A204.1 (cell line): ENCODE results near the gene KRT14.
"Not testable (repeated sequence)": the region's sequence is repeated elsewhere in the genome, so short reads cannot be mapped to it uniquely, and the experiment has no call there.

Experiments
- FAIRE-seq: peaks from 2 replicates; lab custom pipeline; 2012; peaks lifted over from hg19 to GRCh38; lab: Jason Lieb, UNC

Gene KRT14

DNA sequence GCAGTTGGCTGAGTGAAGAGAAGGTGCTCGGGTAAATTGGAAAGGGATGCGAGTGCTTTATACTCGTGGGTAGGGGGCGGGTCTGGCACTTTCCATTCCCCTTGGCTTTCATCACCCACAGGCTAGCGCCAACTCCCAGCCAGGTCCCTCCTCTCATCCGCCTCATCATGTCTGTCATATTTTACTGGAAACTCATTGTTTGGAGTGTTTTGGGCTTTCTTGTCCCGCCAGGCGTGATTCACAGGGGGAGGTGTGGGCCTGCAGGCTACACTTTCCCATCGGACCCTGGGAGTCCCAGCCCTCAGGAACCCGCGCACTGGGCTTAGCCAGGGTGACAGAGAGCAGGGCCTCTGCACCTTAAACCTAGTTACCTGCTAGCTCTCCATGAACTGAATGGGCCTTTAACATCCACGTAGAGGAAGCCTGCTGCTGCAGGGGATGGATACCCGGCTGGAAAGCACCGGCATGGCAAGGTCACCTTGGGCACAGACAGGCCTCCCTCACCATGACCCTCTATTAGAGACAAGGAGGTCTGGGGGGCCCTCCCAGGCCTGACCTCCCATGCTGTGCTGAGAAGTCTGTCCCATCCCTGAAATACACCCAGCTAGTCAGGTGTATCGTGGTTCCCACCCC is at the start of gene KRT14:
KRT14 (minus strand) TSS at position 33 of the 633 bp plus-strand sequence. CDS start 61 bp downstream, outside the sequence.
- FAIRE-seq = no peak

DNA sequence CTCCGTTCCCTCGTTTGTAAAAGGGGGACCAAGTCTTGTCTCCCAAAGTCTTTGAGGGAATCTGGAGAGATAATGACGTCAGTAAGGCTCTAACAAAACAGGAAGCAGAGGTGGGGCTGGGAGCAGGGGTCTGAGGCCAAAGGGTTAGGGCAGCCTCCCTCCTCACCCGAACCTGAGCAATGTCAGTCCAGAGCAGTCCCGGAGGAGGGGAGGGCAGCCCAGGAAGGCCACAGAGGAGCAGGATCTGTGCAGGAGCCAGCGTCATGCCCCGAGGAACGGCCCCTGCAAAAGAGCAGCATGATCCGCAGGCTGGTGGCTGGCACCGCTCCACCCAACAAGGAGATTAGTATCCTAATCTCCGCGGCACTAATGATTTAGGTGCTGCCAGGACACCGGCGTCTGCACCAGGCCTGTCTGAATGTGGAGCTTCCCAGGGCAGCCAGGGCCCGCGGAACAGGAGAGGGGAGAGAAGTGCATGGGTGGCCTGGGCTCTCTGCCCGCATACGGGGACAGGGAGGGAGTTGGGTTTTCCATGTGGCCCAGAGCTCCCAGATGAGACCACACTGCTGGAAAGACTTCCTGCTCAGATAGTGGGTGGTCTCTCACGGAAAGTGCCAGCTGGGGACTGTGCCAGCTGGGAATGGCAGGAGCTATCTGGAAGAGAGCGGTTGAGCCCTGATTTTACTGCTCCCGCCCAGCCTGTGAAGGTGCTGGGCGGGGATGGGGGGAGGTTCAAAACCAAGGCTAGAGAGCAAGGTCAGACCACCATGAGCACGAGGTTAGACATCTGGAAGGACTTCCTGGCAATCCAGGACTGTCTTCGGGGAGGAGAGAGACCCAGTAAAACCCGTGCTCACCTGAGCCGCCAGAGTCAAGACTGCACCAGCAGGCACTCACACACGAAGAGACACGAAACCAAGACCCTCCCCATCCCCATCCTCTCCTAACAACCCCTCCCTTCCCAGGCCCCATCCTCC is 48.7 kb upstream of the KRT14 start:
- FAIRE-seq = no peak

DNA sequence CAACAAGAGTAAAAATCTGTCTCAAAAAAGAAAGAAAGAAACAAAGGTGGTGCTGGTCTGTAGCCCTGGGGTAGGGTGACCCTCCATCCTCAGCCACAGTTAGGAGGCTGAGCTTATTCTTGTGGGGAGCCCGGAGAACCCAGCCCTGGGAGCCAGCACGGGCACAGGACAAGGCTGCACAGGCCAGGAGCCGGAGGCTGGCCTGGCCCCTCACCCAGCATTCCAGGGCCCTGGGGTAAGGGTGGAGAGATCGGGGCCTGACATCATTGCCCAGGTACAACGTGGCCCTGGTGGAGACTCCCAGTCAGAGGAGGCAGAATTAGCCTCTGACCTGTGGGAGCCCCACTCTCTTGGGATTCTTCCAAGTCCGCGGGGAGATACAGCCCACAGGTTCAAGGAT is 47.9 kb upstream of the KRT14 start:
- no peak for FAIRE-seq

DNA sequence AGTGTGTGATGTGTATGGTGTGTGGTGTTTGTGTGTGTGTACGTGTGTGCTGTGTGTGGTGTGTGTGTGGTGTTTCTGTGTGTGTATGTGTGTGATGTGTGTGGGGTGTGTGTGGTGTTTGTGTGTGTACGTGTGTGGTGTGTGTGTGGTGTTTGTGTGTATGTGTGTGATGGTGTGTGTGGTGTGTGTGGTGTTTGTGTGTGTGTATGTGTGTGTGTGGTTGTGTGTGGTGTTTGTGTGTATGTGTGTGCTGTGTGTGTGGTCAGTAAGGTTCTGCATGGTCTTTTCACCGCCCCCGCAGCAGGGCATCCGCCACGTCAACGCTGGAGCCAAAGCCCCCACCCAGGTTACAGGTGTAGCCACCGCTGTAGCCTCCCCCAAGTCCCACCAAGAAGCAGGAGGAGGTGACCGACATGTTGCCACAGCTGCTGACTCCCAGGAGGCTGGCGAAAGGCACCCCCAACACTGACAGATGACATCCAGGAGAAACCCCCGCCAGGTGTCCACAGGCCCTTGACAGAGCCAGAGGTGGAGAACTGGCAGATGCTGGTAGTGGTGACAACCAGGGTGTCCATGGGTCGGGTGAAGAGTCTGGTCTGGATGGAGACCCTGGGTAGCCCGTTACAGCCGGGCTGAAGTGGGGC is 47.0 kb upstream of the KRT14 start:
- FAIRE-seq = no peak

DNA sequence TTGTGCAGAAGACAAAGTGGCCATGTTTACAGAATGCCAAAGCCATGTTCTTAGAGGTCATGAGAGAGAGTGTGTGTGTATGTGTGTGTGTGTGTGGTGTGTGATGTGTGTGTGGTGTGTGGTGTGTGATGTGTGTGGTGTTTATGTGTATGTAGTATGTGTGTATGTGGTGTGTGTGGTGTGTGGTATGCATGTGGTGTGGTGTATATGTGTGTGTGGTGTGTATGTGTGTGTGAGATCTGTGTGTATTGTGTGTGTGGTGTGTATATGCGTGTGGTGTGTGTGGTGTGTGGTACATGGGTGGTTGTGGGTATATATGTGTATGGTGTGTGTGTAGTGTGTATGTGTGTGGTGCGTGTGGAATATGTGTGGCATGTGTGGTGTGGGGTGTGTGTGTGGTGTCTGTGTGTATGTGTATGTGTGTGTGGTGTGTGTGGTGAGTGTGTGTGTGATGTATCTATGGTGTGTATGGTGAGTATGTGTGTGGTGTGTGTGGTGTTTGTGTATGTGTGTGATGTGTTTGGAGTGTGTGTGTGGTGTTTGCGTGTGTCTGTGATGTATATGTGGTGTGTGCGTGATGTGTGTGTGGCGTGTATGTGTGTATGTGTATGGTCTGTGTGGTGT is 45.9 kb upstream of the KRT14 start:
- FAIRE-seq = no peak

DNA sequence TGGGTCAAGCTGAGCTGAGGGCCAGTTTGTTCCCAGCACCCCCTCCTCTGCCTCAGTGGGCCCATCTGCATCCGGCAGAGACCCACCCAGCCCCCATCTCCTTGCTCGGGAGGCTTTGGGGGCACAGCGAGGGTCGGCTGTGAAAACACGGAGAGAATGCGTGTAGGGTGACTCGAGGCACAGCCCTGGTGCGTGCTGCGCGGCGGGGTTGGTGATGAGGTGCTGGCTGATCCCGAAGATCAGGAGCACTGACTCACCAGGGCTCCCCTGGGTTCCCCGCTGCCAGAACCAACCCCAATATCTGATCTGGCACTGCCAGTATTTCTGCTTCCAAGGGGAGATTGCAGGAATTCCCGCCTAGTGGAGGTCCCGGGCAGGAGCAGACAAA is 45.2 kb upstream of the KRT14 start:
- FAIRE-seq = no peak

DNA sequence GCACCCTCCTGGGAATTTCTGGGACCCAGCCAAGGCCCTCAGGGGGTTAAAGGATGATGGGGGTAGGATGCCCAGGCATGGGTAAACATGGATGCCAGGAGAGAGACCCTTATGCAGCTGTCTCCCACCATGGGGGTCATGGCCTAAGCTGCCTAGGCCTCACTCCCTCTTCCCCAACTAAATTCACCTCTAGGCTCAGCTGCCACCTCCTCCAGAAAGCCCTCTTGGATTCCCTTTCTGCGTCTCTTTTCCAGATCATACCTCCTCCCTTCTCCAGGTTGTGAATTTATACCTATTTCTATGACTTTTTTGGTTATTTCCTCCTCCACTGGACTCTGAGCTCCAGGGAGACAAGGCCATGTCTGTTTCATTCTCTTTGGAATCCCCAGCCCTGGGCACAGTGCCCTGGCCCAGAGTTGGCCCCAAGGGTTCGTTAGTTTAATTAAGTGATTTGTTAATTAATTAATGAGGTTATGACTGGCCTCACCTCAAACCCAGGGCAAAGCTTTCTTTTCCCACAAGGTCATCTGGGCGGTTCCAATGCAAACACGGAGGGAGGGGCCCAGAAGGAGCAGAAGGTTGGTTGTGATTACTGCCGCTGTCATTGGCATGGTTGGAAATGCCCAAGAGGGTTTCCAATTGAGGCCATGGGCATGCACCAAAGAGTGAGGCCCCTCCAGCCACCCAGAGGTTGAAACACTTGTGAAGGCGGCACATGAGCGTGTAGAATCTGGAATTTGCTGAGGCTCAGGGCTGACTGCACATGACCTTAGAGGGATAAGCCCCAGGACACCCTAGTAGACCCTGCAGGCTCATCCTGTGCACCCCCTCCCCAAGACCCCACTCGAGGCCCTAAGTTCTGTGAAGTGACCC is 44.6 kb upstream of the KRT14 start:
- no peak for FAIRE-seq

DNA sequence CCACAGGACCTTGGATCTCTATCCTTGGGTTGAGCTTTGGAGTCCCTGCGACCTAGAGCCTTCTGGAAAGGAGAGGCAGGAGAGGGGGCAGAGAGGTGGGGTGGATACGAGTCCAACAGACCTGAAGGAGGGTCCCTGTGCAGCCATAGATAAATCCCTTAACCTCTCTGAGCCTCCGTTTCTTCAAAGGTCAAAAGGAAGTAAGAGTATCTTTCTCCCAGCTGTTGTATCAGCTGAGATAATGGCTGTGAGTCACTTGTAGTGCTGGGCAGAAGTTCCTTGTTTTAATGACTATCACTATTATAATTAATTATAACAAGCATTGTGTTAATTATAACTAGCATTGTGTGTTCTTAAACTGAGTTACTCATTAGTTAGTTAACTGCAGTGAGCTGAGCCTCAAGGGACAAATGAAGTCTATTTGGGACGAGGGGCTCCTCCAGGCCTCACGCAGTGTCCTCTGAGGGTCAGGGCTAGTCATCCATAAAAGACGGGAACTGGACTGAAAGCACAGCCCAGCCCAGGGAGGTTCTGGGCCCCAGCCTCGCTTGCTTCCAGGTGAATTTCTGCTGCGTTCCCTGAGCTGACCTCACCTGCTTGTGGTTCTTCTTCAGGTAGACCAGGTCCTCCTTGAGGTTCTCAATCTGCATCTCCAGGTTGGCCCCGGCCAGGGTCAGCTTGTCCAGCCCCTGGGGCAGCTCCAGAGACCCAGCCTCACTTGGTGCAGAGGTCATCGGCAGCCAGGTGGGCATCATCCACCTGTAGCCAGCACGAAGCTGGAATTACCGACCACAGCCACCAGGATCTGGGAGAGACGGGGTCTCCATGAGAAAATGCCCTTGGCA is 43.4 kb upstream of the KRT14 start:
- no peak for FAIRE-seq

DNA sequence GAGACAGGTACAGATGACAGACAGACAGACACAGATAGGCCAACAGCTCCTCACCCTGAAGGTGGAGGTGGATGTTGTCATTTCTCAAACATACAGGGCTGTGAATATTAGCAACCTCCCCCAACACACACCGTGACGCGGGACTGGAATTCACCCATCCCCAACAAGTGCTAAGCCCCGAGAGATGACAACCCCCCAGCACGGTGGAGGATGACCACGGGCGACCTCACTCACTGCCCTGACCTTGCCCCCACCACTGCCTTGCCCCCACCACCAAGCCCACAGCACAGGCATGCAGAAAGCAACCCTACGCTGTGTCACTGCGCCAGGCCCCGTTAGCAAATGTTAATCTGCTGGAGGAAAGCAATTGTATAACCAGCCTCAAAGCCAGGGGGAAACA is 42.6 kb upstream of the KRT14 start:
- no peak for FAIRE-seq

DNA sequence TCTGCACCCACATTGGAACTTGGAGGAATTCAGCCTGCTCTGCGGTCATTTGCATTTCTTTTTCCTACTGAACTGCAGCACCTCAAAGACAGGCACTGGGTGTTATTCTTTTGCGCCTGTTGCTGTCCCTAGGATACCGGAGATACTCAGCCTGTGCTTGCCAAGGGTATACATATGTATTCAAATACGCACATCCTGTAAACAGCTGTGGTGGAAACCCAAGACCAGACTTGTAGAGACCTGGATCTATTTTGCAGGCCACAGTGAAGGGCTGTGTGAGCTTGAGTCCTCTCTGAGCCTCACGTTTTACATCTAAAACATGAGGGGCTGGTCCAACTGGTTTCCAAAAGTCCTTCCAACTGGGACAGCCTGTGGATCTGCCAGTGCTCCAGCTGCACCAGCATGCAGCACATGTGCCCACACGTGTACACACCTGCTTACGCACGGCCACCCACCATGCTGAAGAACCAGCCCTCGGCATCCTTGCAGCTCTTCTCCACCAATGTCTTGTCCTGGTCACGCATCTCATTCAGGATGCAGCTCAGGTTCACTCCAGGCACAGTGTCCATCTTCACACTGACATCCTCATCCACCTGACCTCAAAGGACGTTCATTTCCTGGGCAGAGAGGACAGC is 42.0 kb upstream of the KRT14 start:
- FAIRE-seq = not testable (repeated sequence)

DNA sequence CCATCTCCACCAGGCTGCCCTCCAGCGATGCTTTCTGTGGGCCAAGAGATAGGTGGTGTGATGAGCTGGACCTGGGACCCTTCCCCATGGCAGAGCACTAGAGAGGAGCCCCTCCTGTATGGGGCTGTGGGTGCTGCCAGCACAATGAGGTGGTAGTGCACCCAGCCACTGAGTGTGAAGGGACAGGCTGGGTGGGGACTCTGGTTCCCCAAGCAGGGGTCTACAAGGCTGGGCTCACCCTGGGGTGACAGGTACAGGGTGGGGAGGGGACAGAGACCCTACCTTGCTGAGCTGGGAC is 41.3 kb upstream of the KRT14 start:
- not testable (repeated sequence) for FAIRE-seq

DNA sequence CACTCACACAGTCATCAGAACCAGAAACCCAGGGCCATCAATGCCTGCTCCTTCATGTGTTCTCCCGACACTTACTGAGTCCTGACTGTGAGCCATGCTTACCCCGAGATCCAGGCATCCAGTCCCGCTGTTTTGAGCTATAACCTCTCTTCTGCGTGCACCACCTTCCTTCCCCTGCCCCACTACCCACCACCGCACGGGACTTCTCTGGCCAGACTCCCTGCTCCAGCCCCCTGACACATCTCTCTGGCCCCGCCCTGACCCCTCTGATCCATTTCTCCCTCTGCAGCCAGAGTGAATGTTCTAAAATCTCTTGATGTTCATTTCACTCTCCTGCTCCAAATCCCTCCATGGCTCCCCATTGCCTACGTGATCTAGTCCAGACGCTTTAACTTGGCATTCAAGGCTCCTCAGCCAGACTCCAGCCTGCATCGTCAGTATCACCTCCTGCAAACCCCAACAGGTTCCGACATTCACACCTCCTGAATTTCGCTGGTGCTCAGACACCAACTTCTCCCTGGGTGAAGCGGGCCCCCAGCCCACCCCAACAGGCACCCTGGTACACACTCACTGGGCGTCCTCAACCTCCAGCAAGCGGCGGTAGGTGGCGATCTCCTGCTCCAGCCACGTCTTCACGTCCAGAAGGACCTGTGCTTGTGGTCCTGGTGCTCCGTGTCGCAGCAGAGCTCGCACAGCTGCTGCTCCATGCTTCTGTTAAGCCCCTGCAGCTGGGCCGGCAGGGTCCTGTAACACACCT is 40.8 kb upstream of the KRT14 start:
- FAIRE-seq = no peak

DNA sequence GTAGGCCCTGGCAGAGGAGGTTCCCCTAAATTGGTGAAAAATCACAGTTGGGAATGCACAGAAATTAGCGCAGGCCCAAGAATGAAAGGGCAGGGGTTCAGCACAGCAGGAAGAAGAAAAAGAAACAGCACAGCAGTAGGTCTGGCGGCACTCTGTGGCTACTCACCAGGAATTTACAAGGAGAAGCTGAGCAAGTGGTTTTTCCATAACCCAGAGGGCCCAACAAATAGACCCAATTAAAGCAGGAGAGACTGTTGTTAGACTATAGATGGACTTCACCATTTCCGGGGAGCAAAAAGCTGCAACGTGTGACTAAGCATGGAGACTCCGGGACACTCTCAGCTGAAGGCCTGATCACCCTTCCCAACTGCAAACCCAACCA is 40.2 kb upstream of the KRT14 start:
- not testable (repeated sequence) for FAIRE-seq

DNA sequence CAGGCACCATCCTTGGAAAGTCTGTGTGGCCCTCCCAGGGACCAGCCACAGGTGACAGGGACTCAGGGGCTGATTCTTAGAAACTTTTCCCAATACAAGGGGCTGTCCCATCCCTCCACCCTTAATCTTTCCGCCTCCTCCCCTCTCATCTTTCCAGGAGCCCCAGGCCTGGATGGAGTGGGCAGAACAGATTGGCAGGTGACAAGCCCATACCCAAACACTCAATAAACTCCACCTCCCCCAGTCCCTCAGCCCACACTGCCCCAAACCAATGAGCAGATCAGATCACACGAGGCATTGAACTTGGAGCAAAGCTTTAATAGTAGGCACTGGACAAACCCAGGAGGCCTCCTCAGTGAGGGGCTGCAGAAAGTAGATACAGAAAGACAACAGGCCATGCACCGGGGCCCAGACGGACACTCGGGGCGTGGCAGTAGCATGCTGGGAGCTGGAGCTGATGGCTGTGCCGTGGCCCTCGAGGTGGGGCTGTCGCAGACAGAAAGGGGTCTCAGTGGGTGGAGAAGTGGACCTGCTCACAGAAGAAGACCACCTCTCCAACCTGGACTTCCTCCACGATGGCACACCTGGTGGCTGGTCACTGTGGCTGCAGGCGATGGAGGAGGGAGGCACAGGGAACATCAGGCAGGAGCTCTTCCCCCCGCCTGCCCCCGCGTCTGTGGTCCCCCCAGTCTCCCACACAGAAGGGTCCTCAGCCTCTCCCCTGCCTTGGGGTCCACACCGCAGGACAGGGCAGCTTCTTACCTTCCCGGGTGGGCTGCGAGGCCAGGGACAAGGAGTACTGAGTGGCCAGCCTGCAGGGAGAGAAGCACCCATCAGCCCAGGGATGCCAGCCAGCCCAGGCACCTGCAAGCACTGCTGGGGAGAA is 39.6 kb upstream of the KRT14 start:
- FAIRE-seq = not testable (repeated sequence)

DNA sequence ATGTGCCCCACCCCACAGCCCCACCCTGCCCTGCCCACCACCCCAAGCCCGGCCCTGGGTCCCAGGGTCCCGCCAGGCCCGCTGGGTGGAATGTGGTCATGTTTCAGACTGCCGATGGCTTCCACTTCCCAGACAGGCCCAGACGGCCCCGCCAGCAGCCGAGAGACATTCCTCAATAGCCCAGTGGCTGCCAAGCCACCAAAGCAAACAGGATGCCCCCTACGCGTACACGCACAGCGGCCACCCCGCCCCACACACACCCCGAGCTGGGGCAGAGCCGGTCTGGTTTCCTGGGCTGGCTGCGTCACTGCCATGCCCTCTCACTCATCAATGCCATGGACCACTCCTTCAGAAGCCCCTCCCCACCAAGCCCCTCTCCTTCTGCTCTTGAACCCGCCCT is 38.9 kb upstream of the KRT14 start:
- no peak for FAIRE-seq

DNA sequence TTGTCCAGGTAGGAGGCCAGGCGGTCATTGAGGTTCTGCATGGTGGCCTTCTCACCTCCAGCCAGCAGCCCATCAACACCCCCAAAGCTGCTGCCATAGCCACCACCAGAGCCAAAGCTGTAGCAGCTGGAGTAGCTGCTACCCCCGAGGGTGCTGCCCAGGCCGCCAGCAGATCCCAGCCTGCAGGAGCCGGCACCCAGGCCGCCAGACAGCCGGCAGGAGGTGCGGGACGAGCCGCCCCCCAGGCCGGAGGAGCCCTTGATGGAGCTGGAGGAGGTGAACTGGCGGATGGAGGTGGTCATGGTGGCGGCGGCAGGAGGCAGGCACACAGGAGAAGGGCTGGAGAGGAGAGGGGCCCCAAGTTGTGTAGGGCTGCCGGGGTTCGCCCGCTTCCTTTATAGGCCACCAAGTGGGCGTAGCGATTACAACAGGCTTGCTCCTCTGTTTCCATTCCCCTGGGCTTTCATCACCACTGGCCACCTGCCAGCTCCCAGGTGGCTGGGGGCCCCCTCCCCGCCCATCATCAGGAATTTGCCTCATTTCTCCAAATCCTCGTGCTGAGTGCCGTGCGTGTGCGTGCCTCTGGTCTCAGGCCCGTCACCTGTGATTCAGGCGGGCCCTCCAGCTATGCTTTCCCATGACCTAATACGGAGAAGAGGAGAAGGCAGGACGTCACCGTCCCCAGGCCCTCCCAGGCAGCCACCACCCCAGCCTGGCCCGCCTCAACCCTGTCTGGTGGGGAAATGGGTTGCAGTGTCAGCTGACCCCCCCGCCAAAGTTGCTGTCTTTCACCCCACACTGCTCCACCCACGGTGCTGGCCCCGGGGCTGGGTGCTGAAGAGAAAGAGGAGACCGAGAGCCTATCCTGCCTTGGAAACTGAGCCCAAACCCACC is 37.8 kb upstream of the KRT14 start, which contains the start of gene KRT17:
KRT17 (minus strand) TSS at position 368 of the 894 bp plus-strand sequence; CDS start at position 302, 66 bp downstream.
- FAIRE-seq = no peak

DNA sequence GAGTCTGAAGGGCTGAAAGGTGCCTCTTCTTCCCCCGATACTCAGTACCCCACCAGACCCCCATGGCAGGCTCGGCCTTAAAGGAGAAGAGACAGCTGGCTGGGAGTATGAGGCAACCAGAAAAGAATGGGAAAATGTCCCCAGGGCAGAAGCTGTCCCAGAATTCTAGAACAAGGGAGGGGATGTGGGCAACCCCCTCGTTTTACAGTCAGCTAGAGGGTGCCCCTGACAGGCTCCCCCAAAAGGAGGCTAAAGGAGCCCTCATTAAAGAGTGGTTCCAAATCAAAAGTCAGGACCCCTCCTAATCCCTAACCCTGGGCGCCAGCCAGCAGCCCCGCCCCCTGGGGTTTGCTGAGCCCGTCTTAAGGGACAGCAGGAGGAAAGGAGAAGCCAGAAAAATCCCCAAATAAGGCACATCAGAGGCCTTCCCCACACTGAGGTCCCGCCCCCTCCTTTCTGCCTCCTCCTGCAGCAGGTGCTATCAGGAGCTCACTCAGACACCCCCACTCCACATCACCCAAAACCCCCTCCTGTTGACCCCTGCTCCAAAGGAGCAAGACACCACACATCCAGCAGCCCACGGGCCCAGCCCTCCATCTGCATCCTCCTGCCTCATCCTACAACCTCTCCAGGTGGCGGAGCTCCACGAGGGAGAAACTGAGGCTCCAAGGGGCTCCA is 36.6 kb upstream of the KRT14 start:
- FAIRE-seq = not testable (repeated sequence)
